H1 (cell line): ENCODE results near the gene ZSCAN22. TPM values are rescaled to one million over a fixed set of nuclear protein-coding genes. Genes with fewer than 3 reads are reported as not detected.

Source experiments
- CTCF ChIA-PET: fragments of 300-600 bp; sonication (Branson Sonifier 250); formaldehyde crosslinking; loops from one replicate; lab custom pipeline; 2021; ENCODE audit not compliant: partially characterized antibody; lab: Charles Lee
- POLR2A ChIA-PET: fragments of 300-600 bp; sonication (Branson Sonifier 250); formaldehyde crosslinking; loops from one replicate; lab custom pipeline; 2021; ENCODE audit warnings: inconsistent platforms; ENCODE audit not compliant: partially characterized antibody; lab: Charles Lee
- DNase-seq, 2 experiments: peaks; one replicate each; pipeline versions ENCODE4 v3.0.0 to v3.0.0-alpha.2; 2010 to 2022; ENCODE audit warnings: low spot score in 2 of 2, low read depth in 1 of 2, mixed read lengths in 1 of 2
- FAIRE-seq: peaks from 2 replicates; lab custom pipeline; 2011; peaks lifted over from hg19 to GRCh38; lab: Jason Lieb, UNC
- H2AFZ ChIP-seq: 2 replicates; pipeline ENCODE4 v1.8.1; 2012; ENCODE audit warnings: low read length, inconsistent platforms
- H2AK5ac ChIP-seq: 2 replicates; pipeline ENCODE4 v1.6.1; 2013; ENCODE audit warnings: low read depth, low read length
- H2BK120ac ChIP-seq: replicated peaks from 2 replicates; pipeline ENCODE3; 2013; ENCODE audit warnings: low read depth, low read length, inconsistent platforms
- H2BK12ac ChIP-seq: 2 replicates; pipeline ENCODE4 v1.6.1; 2013; ENCODE audit warnings: low read depth, low read length
- H2BK15ac ChIP-seq: 2 replicates; pipeline ENCODE4 v1.6.1; 2013; ENCODE audit warnings: low read length
- H2BK20ac ChIP-seq: 2 replicates; pipeline ENCODE4 v1.6.1; 2013; ENCODE audit warnings: low read length
- H2BK5ac ChIP-seq: 2 replicates; pipeline ENCODE4 v1.6.1; 2013; ENCODE audit warnings: low read depth, low read length
- H3K14ac ChIP-seq: 2 replicates; pipeline ENCODE4 v1.6.1; 2013; ENCODE audit warnings: inconsistent platforms; ENCODE audit not compliant: insufficient read length
- H3K18ac ChIP-seq: 2 replicates; pipeline ENCODE4 v1.6.1; 2013; ENCODE audit warnings: low read length; ENCODE audit errors: extremely low read depth
- H3K23ac ChIP-seq: 2 replicates; pipeline ENCODE4 v1.6.1; 2013; ENCODE audit warnings: inconsistent platforms; ENCODE audit not compliant: insufficient read length
- H3K23me2 ChIP-seq: 2 replicates; pipeline ENCODE4 v1.6.1; 2013; ENCODE audit warnings: low read depth, low read length
- H3K27ac ChIP-seq: 2 replicates; pipeline ENCODE4 v1.6.1; 2011; ENCODE audit warnings: low read depth, low read length, inconsistent platforms
- H3K27me3 ChIP-seq, 4 experiments: replicated peaks in 1 of 4; 1 replicate in 1 of 4; 2 replicates in 3 of 4; pipeline versions ENCODE4 v1.6.1 to v1.8.1; 2011 to 2013; ENCODE audit warnings: low read length in 3 of 4, mild to moderate bottlenecking in 3 of 4, inconsistent platforms in 2 of 4, mixed read lengths in 2 of 4, moderate library complexity in 1 of 4; ENCODE audit not compliant: control insufficient read depth in 3 of 4, insufficient read depth in 3 of 4; ENCODE audit errors: extremely low read depth in 1 of 4
- H3K36me3 ChIP-seq, 4 experiments: 2 replicates each; pipeline versions ENCODE4 v1.6.1 to v1.8.1; 2011 to 2013; ENCODE audit warnings: mild to moderate bottlenecking in 4 of 4, low read length in 3 of 4, moderate library complexity in 2 of 4, control low read depth in 1 of 4, inconsistent platforms in 1 of 4; ENCODE audit not compliant: insufficient read depth in 4 of 4, control insufficient read depth in 2 of 4
- H3K4ac ChIP-seq: replicated peaks from 2 replicates; pipeline ENCODE3; 2013; ENCODE audit warnings: low read length, low read depth, mixed read lengths, inconsistent platforms; ENCODE audit not compliant: insufficient read length
- H3K4me1 ChIP-seq, 4 experiments: replicated peaks in 1 of 4; 1 replicate in 1 of 4; 2 replicates in 3 of 4; pipeline versions ENCODE4 v1.6.1 to v1.8.1; 2011 to 2013; ENCODE audit warnings: low read length in 3 of 4, inconsistent platforms in 2 of 4, mixed read lengths in 1 of 4; ENCODE audit not compliant: insufficient read depth in 4 of 4, control insufficient read depth in 3 of 4
- H3K4me2 ChIP-seq, 2 experiments: 2 replicates each; pipeline versions ENCODE4 v1.6.1 to v1.8.1; 2011 to 2013; ENCODE audit warnings: low read depth in 2 of 2, low read length in 2 of 2, control low read depth in 1 of 2, inconsistent platforms in 1 of 2, mild to moderate bottlenecking in 1 of 2; ENCODE audit not compliant: insufficient read depth in 1 of 2
- H3K4me3 ChIP-seq, 4 experiments: fragments of 200-600, 300-600 bp in 1 of 4; sonication (generic), shearing (Covaris generic), sonication (Bioruptor Twin) in 1 of 4; 2 replicates each; pipeline versions ENCODE4 v1.5.1 to v1.8.1; 2011 to 2016; ENCODE audit warnings: low read length in 4 of 4, low read depth in 3 of 4, control low read depth in 2 of 4, inconsistent platforms in 2 of 4, mild to moderate bottlenecking in 2 of 4, mixed read lengths in 1 of 4, moderate library complexity in 1 of 4; ENCODE audit not compliant: insufficient read depth in 2 of 4; ENCODE audit errors: extremely low read depth in 1 of 4
- H3K56ac ChIP-seq: replicated peaks from 2 replicates; pipeline ENCODE3; 2013; ENCODE audit warnings: low read depth, mild to moderate bottlenecking, mixed read lengths, low read length, inconsistent platforms; ENCODE audit not compliant: insufficient read length
- H3K79me1 ChIP-seq: 2 replicates; pipeline ENCODE4 v1.6.1; 2013; ENCODE audit warnings: low read depth, low read length, control low read depth
- H3K79me2 ChIP-seq, 2 experiments: 2 replicates each; pipeline versions ENCODE4 v1.6.1 to v1.8.1; 2012 to 2013; ENCODE audit warnings: low read length in 2 of 2, mild to moderate bottlenecking in 2 of 2, inconsistent platforms in 1 of 2; ENCODE audit not compliant: insufficient read depth in 2 of 2, control insufficient read depth in 1 of 2
- H3K9ac ChIP-seq, 4 experiments: replicated peaks in 1 of 4; 1 replicate in 1 of 4; 2 replicates in 3 of 4; pipeline versions ENCODE4 v1.6.1 to v1.8.1; 2011 to 2013; ENCODE audit warnings: low read depth in 3 of 4, low read length in 3 of 4, control low read depth in 2 of 4, mild to moderate bottlenecking in 2 of 4, moderate library complexity in 2 of 4, inconsistent platforms in 1 of 4; ENCODE audit errors: extremely low read depth in 1 of 4
- H3K9me3 ChIP-seq, 2 experiments: 2 replicates each; pipeline versions ENCODE4 v1.6.1 to v1.8.1; 2012 to 2013; ENCODE audit warnings: mild to moderate bottlenecking in 2 of 2, moderate library complexity in 2 of 2, control low read depth in 1 of 2, inconsistent platforms in 1 of 2, low read depth in 1 of 2, low read length in 1 of 2, mixed read lengths in 1 of 2; ENCODE audit not compliant: insufficient read depth in 2 of 2
- H4K20me1 ChIP-seq, 2 experiments: replicated peaks in 1 of 2; 2 replicates each; pipeline versions ENCODE3 to v1.8.1; 2011 to 2013; ENCODE audit warnings: inconsistent platforms in 2 of 2, low read length in 2 of 2, mild to moderate bottlenecking in 1 of 2; ENCODE audit not compliant: insufficient read depth in 2 of 2, control insufficient read depth in 1 of 2
- H4K5ac ChIP-seq: 2 replicates; pipeline ENCODE4 v1.6.1; 2013; ENCODE audit warnings: low read length, low read depth, mixed read lengths, inconsistent platforms; ENCODE audit not compliant: insufficient read length
- H4K8ac ChIP-seq: 2 replicates; pipeline ENCODE4 v1.8.0; 2013; ENCODE audit warnings: mild to moderate bottlenecking, moderate library complexity, low read length, inconsistent platforms; ENCODE audit not compliant: insufficient read depth; ENCODE audit errors: extremely low read depth
- H4K91ac ChIP-seq: replicated peaks from 2 replicates; pipeline ENCODE3; 2013; ENCODE audit warnings: low read length, mixed read lengths, inconsistent platforms; ENCODE audit not compliant: insufficient read length
- BRCA1 ChIP-seq: IDR thresholded peaks from 2 replicates; pipeline ENCODE4 v1.6.1; 2012; ENCODE audit warnings: low read depth, low read length, improper control_type of control experiment
- CHD2 ChIP-seq: IDR thresholded peaks from 2 replicates; pipeline ENCODE4 v1.6.1; 2012; ENCODE audit warnings: low read length, improper control_type of control experiment
- HDAC6 ChIP-seq: IDR thresholded peaks from one replicate; pipeline ENCODE4 v1.7.1; 2012; ENCODE audit warnings: low read depth, mild to moderate bottlenecking, inconsistent platforms, low read length, moderate library complexity
- JUN ChIP-seq: IDR thresholded peaks from 2 replicates; pipeline ENCODE4 v1.6.1; 2011; ENCODE audit warnings: low read depth, mild to moderate bottlenecking, improper control_type of control experiment, low read length
- KDM1A ChIP-seq: fragments of 200-600, 300-600 bp; sonication (generic); IDR thresholded peaks from 2 replicates; pipeline ENCODE4 v1.7.1; 2016; ENCODE audit warnings: mild to moderate bottlenecking, low read length, borderline replicate concordance
- KDM5A ChIP-seq: fragments of 200-600 bp; IDR thresholded peaks from 2 replicates; pipeline ENCODE4 v1.7.1; 2012; ENCODE audit warnings: mild to moderate bottlenecking, low read length, inconsistent platforms, mixed read lengths
- RNF2 ChIP-seq: fragments of 200-900, 300-1000 bp; sonication (generic); IDR thresholded peaks from 2 replicates; pipeline ENCODE4 v1.7.1; 2016; ENCODE audit warnings: borderline replicate concordance, low read depth, mild to moderate bottlenecking, antibody characterized with exemption, low read length; ENCODE audit not compliant: poor library complexity, severe bottlenecking; ENCODE audit errors: missing control alignments
- RXRA ChIP-seq: IDR thresholded peaks from 2 replicates; pipeline ENCODE4 v1.6.1; 2011; ENCODE audit warnings: low read depth, mild to moderate bottlenecking, low read length, moderate library complexity; ENCODE audit not compliant: insufficient read depth
- TAF1 ChIP-seq: IDR thresholded peaks from 2 replicates; pipeline ENCODE4 v1.6.1; 2011; ENCODE audit warnings: mild to moderate bottlenecking, low read depth, low read length
- TAF7 ChIP-seq: optimal IDR thresholded peaks from 2 replicates; pipeline ENCODE3; 2011; ENCODE audit warnings: low read depth, mild to moderate bottlenecking, inconsistent platforms, low read length, moderate library complexity, borderline replicate concordance
- TEAD4 ChIP-seq: IDR thresholded peaks from 2 replicates; pipeline ENCODE4 v1.6.1; 2012; ENCODE audit warnings: low read depth, low read length, inconsistent platforms, mixed read lengths
- YY1 ChIP-seq: IDR thresholded peaks from 2 replicates; pipeline ENCODE4 v1.6.1; 2011; ENCODE audit warnings: low read depth, mild to moderate bottlenecking, low read length
- ZNF274 ChIP-seq: IDR thresholded peaks from 2 replicates; pipeline ENCODE4 v1.7.0; 2012; ENCODE audit warnings: low read length, borderline replicate concordance; ENCODE audit errors: extremely low read depth
- WGBS, 2 experiments: shearing (Covaris generic) in 1 of 2; methylation state at CpG; one replicate each; pipeline versions ENCODE4 v1.1.6 to v1.1.7; 2013 to 2015; ENCODE audit warnings: low lambda C conversion rate in 2 of 2, mixed read lengths in 2 of 2, inconsistent platforms in 1 of 2, low coverage in 1 of 2, missing lambda C conversion rate in 1 of 2; ENCODE audit not compliant: insufficient replicate concordance in 2 of 2, insufficient coverage in 1 of 2, insufficient read length in 1 of 2; ENCODE audit errors: extremely low coverage in 1 of 2, missing lambda C conversion rate in 1 of 2; 5-methylcytosine and 5-hydroxymethylcytosine counted together
- polyA plus RNA-seq, 7 experiments: library from polyadenylated mRNA; depleted of rRNA in 3 of 7; stranded (reverse) in 5 of 7; unstranded in 2 of 7; fragments of >200 nt in 5 of 7; fragments of 200-250 nt in 2 of 7; gene quantifications; 1 replicate in 5 of 7; 2 replicates in 1 of 7; 4 replicates in 1 of 7; pipeline versions ENCODE4 v1.2.1 to v1.2.3, GENCODE V29; 2011 to 2013; ENCODE audit warnings: missing spikeins in 2 of 7, mixed read lengths in 2 of 7
- total RNA-seq: library from RNA; stranded (reverse); fragmentation: NEBNext Ultra II Directional; extraction: Animal tissue kit (Norgen Biotek cat#: 25700); gene quantifications from 2 replicates; pipeline ENCODE4 v1.2.1, GENCODE V29; 2021

The ZSCAN22 gene
- total and polyA plus RNA-seq, 2 of the 8 experiments (the other 6 are each of a cell fraction or from before 2014, with no cell fraction given) = 3.2 to 3.3 TPM

GRCh38 chr19:58338336-58338735 lies 11.5 kb downstream of the ZSCAN22 start:
- Histone ChIP-seq H2BK12ac (no peak overlapping the region), H4K20me1 (peaks cover 3 to 8% of the 10 kb centered on the region in 2 experiments), H2BK15ac (no peak overlapping the region), H2AK5ac (no peak overlapping the region), H3K4me2 (no peak overlapping the region), H2BK120ac (no peak overlapping the region), H3K14ac (no peak overlapping the region), H3K9ac (no peak overlapping the region), H3K27ac (no peak overlapping the region), H3K56ac (no peak overlapping the region), H4K8ac (no peak overlapping the region), H3K23ac (no peak overlapping the region), H4K91ac (no peak overlapping the region), H3K79me2 (no peaks in the 10 kb centered on the region), H2BK20ac (no peak overlapping the region), H3K4me1 (no peaks in the 10 kb centered on the region), H3K36me3 (peaks cover 0 to 9% (median 3%) of the 10 kb centered on the region in 4 experiments; a peak in 3 of 8 replicates), H2AFZ (no peak overlapping the region), H3K23me2 (no peaks in the 10 kb centered on the region), H3K18ac (no peak overlapping the region), H3K9me3 (peaks cover 5 to 6% of the 10 kb centered on the region in 2 experiments; a peak in 2 of 4 replicates), H3K4ac (no peak overlapping the region), H3K27me3 (no peaks in the 10 kb centered on the region), H2BK5ac (no peak overlapping the region), H4K5ac (no peak overlapping the region), H3K79me1 (no peaks in the 10 kb centered on the region), H3K4me3 (no peak overlapping the region)
- TF ChIP-seq TAF7 = no peak
- no peak for TF ChIP-seq TEAD4
- no peak for TF ChIP-seq HDAC6
- TF ChIP-seq YY1 = no peak
- TF ChIP-seq TAF1 = no peak
- no peak for TF ChIP-seq RNF2
- TF ChIP-seq CHD2 = no peak
- TF ChIP-seq JUN = no peak
- TF ChIP-seq RXRA = no peak
- no peak for TF ChIP-seq KDM5A
- TF ChIP-seq KDM1A = no peak
- no peak for TF ChIP-seq ZNF274
- no peak for TF ChIP-seq BRCA1
- no peak for FAIRE-seq
- no peak for DNase-seq
- CTCF ChIA-PET = interaction anchor here (0.5 to 3.7 kb wide), 6 partner anchors 8 to 587 kb away, joined by 3 to 30 read pairs (median 4); partner anchors contain the start of genes A1BG and ZSCAN22
- 99% methylated on average over 10 of the region's 11 CpGs; no CpG with 5 or more reads in 1 of the 2 experiments for WGBS, 2 experiments
- POLR2A ChIA-PET = no interaction called here
